Measurements from ENCODE around the gene TMPRSS6.

- no peak for TF ChIP-seq SUZ12 (IDR thresholded peaks at IDR 0.05; ENCODE audit: extremely low read depth, insufficient read depth, insufficient read length)
- TF ChIP-seq YY1 (IDR thresholded peaks at IDR 0.05; ENCODE audit: insufficient read depth, insufficient read length) = no peak
- TF ChIP-seq ZNF274 (IDR thresholded peaks at IDR 0.05; ENCODE audit: low read depth, low read length) = no peak
These were observed 40.2 kb downstream of the TMPRSS6 start for GRCh38 chr22:37069319-37069718.

Data from NT2/D1 (cell line).